HG03039 (cell line): ENCODE measurements around the gene RAB34.

ENCODE experiments used
- ATAC-seq: cut with Tn5 transposase; IDR thresholded peaks from one replicate; pipeline ENCODE4 v1.9.1; 2021; ENCODE audit warnings: mild to moderate bottlenecking, moderate library complexity; ENCODE audit not compliant: unreplicated experiment

RAB34 gene

GRCh38 chr17:28712705-28713415 is 4.8 kb downstream of the RAB34 start:
- no peak for ATAC-seq

DNA sequence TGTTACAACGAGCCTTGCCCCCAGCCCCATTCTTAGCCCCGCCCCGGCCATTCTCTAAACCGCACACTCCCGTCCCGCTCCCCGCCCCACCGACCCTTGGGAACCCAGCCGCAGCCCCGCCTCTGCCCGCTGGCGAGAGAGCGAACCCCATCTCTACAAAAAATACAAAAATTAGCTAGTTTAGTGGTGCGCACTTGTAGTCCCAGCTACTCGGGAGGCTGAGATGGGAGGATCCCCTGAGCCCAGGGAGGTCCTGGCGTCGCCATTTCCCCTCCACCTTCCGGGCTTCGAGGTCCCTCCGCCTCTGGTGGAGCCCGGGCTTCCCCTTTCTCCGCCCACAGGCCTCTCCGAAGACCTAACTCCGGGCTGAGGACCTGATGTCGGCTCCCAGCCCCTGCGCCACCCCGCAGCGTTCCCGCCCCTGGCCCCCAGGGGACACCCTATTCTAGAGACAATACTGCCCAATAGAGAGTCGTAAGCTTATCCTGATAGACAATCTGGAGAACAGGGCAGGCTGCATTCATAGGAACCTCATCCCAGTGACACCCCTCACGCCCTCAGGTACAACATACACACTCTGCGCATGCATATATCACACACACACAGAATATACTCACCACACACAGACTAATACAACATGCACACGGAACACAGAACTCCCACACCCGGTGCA is 5.5 kb downstream of the RAB34 start:
- peak; percentile 23 for ATAC-seq

GRCh38 chr17:28711723-28712031 is 6.0 kb downstream of the RAB34 start, which contains the start of gene PROCA1:
Gene PROCA1 (minus strand): TSS chr17:28711888. CDS start chr17:28711660, 228 bp downstream.
- peak; percentile 11 for ATAC-seq

- peak; percentile 71 for ATAC-seq
Observed at GRCh38 chr17:28710861-28711722, 6.6 kb downstream of the RAB34 start.

- no peak for ATAC-seq
Observed at GRCh38 chr17:28707339-28707720, 10.3 kb downstream of the RAB34 start.

DNA sequence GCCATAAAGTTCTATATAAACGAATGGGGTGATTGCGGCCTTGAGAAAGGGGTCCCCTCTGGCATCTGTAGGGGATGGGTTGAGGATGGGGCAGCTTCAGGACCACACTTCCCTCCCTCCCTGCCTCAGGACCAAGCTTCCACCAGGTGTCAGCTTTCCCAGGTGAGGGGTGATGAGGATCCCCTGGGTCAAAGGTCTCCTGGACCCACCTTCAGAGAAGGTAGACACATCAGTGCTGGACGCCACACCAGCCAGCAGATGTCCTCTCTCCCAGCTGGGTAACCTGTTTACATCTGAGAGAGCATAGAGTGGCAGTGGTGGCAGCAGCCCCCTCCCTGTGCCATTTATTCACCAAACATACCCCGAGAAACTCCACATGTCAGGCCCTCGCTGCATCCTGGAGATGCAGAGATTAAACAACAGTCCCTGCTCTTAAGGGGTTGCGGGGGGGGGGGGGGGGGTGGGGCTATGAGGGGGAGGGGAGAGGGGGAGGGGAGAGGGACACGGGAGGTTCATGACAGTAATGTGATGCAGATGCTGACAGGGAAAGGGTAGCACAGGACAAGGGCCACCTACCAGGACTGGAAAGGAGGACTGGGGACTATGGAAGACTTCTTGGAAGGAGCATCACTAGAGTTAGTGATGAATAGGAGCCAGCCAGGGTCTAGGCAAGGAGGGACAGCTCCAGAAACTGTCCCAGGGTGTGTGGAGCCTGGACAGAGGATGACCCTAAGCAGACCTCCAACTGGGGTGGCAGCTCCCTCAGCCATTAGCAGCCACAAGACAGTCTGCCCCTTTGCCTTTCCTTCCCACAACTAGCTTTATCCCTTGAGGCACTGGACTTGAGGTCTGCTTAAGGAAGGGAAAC is 11.0 kb downstream of the RAB34 start:
- ATAC-seq, result no peak

- ATAC-seq, result no peak
Observed at GRCh38 chr17:28705728-28706334, 11.8 kb downstream of the RAB34 start.

DNA sequence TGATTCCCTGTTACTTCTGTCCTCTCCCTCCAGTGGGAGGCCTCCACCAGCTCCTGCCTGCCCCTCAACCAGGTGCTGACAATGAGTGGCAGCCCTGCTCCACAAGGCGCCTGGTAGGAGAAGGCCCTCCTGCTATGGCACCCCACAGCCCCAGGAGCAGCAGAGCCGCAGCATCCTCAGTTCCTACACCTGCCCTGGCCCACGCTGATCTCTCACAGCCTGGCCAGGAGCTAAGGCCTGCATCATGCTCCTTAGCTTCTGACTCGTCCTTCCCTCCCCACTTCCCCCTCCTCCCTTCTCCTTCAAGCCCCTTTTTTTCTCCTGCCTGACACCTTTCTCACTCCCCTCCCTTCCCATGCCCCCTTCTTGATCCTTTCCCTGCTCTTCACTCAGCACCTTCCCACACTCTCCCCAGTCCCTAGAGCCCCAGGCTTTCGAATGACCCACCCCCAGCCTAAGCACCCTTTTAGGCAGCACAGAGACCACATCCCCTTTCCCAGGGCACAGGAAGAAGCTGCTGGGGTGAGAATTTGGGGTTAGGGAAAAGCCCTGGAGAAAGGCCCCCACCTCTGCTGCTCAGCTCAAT is 12.5 kb downstream of the RAB34 start:
- ATAC-seq, result no peak

- no peak for ATAC-seq
Observed at GRCh38 chr17:28704219-28704858, 13.3 kb downstream of the RAB34 start.

DNA sequence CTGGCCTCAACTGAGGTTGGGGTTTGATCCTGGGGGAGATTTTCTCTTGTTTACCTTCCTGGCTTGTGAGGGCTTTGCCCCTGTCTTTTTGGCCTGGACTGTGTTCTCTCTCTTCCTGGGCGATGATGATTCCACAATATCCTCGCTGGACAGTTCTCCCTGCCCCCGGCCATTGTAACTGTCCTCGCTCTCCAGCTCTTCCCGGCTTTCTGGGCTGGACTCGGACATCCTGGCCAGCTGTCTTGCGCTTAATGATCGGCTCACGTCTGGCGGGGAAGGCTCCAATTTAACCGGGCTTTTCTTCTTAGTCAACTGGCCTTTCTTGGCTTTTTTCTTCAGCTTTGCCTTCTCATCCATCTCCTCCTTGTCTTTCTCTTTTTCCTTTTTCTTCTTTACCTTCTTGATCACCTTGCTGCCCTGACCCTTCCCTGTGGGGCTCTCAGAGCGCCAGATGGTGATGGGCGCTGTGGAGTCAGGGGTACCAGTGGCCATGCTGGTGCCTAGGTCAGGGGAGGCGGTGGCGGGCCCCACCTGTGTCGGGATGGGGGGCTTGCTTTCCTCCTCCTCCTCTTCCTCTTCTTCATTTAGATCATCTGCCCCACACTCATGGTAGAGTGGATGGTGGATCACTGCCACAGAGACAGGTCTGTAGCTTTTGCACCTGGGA is 14.0 kb downstream of the RAB34 start:
- no peak for ATAC-seq

DNA sequence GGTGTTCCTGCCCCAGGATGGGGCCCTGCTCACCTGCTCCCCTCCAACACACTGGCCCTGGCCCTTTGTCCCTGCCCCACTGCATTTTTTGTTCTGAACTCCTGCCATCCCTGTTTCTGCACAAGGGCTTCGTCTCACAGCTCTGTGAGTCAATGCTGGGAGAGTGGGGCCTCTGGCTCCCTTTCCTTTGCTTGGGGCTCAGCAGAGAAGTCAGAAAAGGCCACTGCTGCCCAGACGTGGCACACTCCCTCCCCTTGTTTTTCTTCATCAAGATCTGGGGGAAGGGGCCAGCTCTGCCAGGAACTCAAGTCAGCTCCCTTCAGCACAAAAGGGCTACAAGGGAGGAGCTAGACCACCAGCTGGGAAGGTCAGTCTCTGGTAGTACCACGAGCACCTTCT is 14.9 kb downstream of the RAB34 start:
- no peak for ATAC-seq

DNA sequence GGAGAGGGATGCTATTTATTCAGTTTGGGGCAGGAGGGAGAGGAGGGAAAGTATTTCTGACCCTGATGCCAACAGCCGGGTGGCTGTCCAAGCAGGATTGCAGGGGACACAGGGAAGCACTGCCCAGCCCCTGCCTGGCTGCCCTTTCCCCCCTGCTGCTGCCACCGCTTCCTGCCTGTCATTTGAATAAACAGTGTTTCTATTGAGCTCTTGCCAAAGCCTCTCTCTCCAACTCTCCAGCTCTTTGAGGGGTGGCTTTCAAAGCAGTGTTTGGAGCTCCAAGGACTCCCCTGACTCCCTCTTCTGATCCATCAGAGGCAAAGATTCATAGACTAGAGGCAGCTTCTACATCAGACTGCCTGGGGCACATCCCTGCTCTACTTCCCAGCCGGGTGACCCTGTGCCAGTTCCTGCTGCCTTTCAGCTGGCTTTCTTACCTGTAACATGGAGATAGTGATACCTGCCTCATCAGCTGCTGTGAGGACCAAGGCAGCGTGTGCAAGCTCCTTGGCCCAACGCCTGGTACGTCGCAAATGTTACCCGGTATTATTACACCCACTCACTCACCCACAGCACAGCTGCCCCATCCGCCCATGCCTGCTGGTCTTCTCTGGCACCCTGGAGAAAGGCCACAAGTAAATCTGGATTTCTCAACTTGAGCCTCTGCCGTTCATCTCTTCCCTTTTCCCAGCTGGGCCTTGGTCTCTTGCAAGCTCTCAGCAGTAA is 15.5 kb downstream of the RAB34 start:
- no peak for ATAC-seq

DNA sequence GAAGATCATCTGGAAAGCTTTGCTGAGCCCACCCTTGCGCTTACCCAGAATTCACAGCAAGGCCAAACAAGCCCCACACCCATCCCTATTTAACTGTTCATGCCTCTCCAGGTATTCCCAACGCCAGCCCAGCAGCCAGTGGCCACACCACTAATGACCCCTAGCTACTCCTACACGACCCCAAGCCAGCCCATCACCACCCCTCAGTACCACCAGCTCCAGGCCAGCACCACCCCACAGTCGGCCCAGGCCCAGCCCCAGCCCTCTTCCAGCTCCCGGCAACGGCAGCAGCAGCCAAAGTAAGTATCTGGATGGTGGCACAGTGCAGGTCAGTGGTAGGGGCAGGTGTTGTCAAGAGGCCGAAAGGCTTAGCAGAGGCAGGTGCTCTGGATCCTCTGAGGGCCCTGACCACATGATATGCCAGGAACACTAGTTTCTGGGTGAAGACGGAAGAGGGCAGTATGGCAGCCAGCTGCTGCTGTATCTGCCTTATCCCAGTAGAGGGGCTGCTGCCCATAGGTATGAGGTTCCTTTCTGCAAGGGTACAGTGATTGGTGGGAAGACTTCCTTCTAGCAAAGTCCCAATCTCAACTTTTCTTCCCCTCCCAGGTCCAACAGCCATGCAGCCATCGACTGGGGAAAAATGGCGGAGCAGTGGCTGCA is 16.7 kb downstream of the RAB34 start:
- ATAC-seq, result no peak

DNA sequence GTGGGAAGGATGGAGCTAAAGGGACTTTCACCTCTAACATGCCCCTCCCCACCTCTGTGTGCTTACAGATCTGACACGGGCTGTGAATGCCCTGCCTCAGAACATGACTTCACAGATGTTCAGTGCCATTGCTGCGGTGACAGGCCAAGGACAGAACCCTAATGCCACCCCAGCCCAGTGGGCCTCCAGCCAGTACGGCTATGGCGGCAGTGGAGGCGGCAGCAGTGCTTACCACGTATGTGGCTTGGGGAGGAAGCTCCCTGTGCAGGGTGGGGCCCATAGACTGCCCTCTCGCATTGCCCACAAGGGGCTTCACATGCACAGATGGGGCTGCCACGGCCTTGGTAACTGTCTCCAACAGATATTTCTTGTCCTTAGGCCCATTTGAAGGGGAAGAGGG is 17.4 kb downstream of the RAB34 start:
- ATAC-seq, result no peak

GRCh38 chr17:28698253-28698941 is 19.3 kb downstream of the RAB34 start:
- no peak for ATAC-seq

- ATAC-seq, result no peak
Observed at GRCh38 chr17:28693869-28694268, 23.8 kb downstream of the RAB34 start.

- ATAC-seq, result no peak
Observed at GRCh38 chr17:28689011-28689410, 28.7 kb downstream of the RAB34 start.
